Panc1 (cell line): ENCODE results near the gene SLC1A2. TPM values are rescaled to one million over a fixed set of nuclear protein-coding genes. Genes with fewer than 3 reads are reported as not detected.

ENCODE experiments used
- ATAC-seq: fragments of 200-7000 bp; cut with Tn5 transposase; 2 replicates; pipeline ENCODE4 v1.9.1; 2020; ENCODE audit warnings: mild to moderate bottlenecking, moderate library complexity
- BruUV-seq: library from RNA; stranded (reverse); fragments of 400-500 nt; replicated peaks from 2 replicates; lab custom pipeline; 2021; lab: Mats Ljungman, UMichigan
- CTCF ChIA-PET: fragments of 300-600 bp; sonication (Branson Sonifier 250); formaldehyde crosslinking; loops from one replicate; lab custom pipeline; 2022; ENCODE audit warnings: antibody characterized with exemption; lab: Charles Lee
- POLR2A ChIA-PET: fragments of 300-600 bp; sonication (Branson Sonifier 250); formaldehyde crosslinking; loops from one replicate; lab custom pipeline; 2022; ENCODE audit warnings: antibody characterized with exemption; lab: Charles Lee
- DNase-seq: peaks from one replicate; pipeline ENCODE4 v3.0.0-alpha.2; 2010; ENCODE audit warnings: low read depth, low spot score
- H3K27ac ChIP-seq: 2 replicates; pipeline ENCODE4 v1.5.1; 2011; ENCODE audit warnings: mild to moderate bottlenecking, low read length, inconsistent platforms
- H3K27me3 ChIP-seq: fragments of 200-500 bp; sonication (Bioruptor generic); 2 replicates; pipeline ENCODE4 v1.6.0; 2014; ENCODE audit warnings: low read length, inconsistent platforms; ENCODE audit not compliant: control insufficient read depth, insufficient read depth
- H3K36me3 ChIP-seq: fragments of 200-500 bp; sonication (Bioruptor generic); 2 replicates; pipeline ENCODE4 v1.5.1; 2014; ENCODE audit warnings: inconsistent platforms, mild to moderate bottlenecking, low read length, moderate library complexity; ENCODE audit not compliant: control insufficient read depth, insufficient read depth
- H3K4me1 ChIP-seq: 2 replicates; pipeline ENCODE4 v1.5.1; 2011; ENCODE audit warnings: inconsistent platforms, mild to moderate bottlenecking, low read length, moderate library complexity; ENCODE audit not compliant: control insufficient read depth, insufficient read depth
- H3K4me3 ChIP-seq, 2 experiments: 2 replicates each; pipeline ENCODE4 v1.5.1; 2011 to 2012; ENCODE audit warnings: low read depth in 2 of 2, low read length in 2 of 2, mild to moderate bottlenecking in 2 of 2, inconsistent platforms in 1 of 2, moderate library complexity in 1 of 2
- H3K9me3 ChIP-seq: fragments of 200-500 bp; sonication (Bioruptor generic); 2 replicates; pipeline ENCODE4 v1.5.1; 2014; ENCODE audit warnings: low read depth, mild to moderate bottlenecking, inconsistent platforms, low read length, moderate library complexity; ENCODE audit not compliant: control insufficient read depth, insufficient read depth
- CTCF ChIP-seq: fragments of 450-650 bp; IDR thresholded peaks from 2 replicates; pipeline ENCODE4 v1.5.1; 2017; ENCODE audit warnings: mild to moderate bottlenecking
- POLR2AphosphoS5 ChIP-seq: IDR thresholded peaks from 2 replicates; pipeline ENCODE4 v1.6.1; 2012; ENCODE audit warnings: mild to moderate bottlenecking, low read depth, low read length, moderate library complexity
- REST ChIP-seq, 2 experiments: IDR thresholded peaks; 2 replicates each; pipeline ENCODE4 v1.6.1; 2011 to 2012; ENCODE audit warnings: low read depth in 2 of 2, control low read depth in 1 of 2, low read length in 1 of 2, mild to moderate bottlenecking in 1 of 2, moderate library complexity in 1 of 2; ENCODE audit not compliant: insufficient read depth in 1 of 2
- SIN3A ChIP-seq: IDR thresholded peaks from 2 replicates; pipeline ENCODE4 v1.6.1; 2012; ENCODE audit warnings: low read depth, mild to moderate bottlenecking, low read length, moderate library complexity, borderline replicate concordance; ENCODE audit not compliant: insufficient read depth
- TCF7L2 ChIP-seq: IDR thresholded peaks from 2 replicates; pipeline ENCODE4 v1.6.1; 2011; ENCODE audit warnings: mild to moderate bottlenecking, low read depth, low read length, inconsistent platforms
- in situ Hi-C: cut with HindIII; loops from 2 replicates; pipeline ENCODE4 v1.10.0; 2016; ENCODE audit warnings: low sequenced_read_pairs, low pct_unique_long_range_greater_than_20kb
- intact Hi-C: fragments of 100-400 bp; cut with micrococcal nuclease; formaldehyde crosslinking; loops from one replicate; pipeline ENCODE4 v1.10.0; 2022; ENCODE audit not compliant: unreplicated experiment
- total RNA-seq: library from RNA; stranded (reverse); gene quantifications from one replicate; pipeline ENCODE4 v1.2.1, GENCODE V29; 2021; ENCODE audit not compliant: unreplicated experiment

The SLC1A2 gene
- total RNA-seq, 1 experiment from 2014 or later = 0.21 TPM

DNA sequence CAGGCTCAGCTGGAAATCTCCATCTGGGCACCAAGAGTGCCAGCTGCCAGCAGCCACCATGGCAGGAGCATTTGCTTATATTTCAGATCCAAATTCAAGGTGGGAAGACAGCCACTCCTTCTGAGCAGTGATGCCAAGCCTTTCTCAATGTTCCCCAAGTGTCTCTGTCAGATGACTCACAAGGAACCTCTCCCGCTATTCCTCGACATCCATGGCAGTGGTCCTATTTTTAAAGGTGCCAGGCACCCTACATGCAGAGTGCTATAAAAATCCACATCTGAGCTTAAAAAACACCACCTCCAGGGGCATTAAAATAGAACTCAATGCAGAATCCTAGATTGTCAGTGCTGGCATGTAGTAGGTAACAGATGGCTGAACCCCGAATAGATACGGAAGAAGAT lies 112.1 kb downstream of the SLC1A2 start:
- in situ Hi-C loops (no loop called here), intact Hi-C loops (no loop called here)
- TF ChIP-seq POLR2AphosphoS5 = no peak
- TF ChIP-seq CTCF = no peak
- no peak for TF ChIP-seq REST (IDR thresholded peaks at IDR 0.05; ENCODE audit: insufficient read depth in 1 of 2, low read depth in 2 of 2, low read length in 1 of 2)
- TF ChIP-seq SIN3A = no peak
- TF ChIP-seq TCF7L2 = no peak
- H3K4me1 ChIP-seq = peaks cover 5% of the 10 kb centered on the region; the same call in 1 of the 2 replicates
- no peaks in the 10 kb centered on the region for H3K9me3 ChIP-seq
- H3K27ac ChIP-seq = no peak overlapping the region
- H3K36me3 ChIP-seq = no peaks in the 10 kb centered on the region
- no peak for DNase-seq
- ATAC-seq = no peak
- POLR2A ChIA-PET = no interaction called here
- H3K4me3 ChIP-seq = no peak overlapping the region
- H3K27me3 ChIP-seq = no peaks in the 10 kb centered on the region
- no TSS peak for BruUV-seq
- CTCF ChIA-PET = no interaction called here

- Histone ChIP-seq H3K4me3 (no peak overlapping the region), H3K27me3 (no peaks in the 10 kb centered on the region), H3K36me3 (no peaks in the 10 kb centered on the region), H3K9me3 (no peaks in the 10 kb centered on the region), H3K4me1 (peaks cover 5% of the 10 kb centered on the region; the same call in 1 of the 2 replicates), H3K27ac (no peak overlapping the region)
- peak; percentile 64 for TF ChIP-seq CTCF
- TF ChIP-seq SIN3A = no peak
- intact Hi-C loops = no loop called here
- CTCF ChIA-PET = interaction anchor here (0.9 to 1.0 kb wide), 2 partner anchors 60 to 78 kb away, joined by 3 read pairs; no protein-coding TSS in a partner anchor
- DNase-seq (no peak), ATAC-seq (peak; percentile 71)
- POLR2A ChIA-PET = interaction anchor here (0.6 kb wide), 1 partner anchor 9 kb away, joined by 4 read pairs; no protein-coding TSS in a partner anchor
- BruUV-seq = no TSS peak
- in situ Hi-C loops = no loop called here
Measured at GRCh38 chr11:35305670-35306382, 113.5 kb downstream of the SLC1A2 start.
